AG04450 (cell line): Measurements from ENCODE around the gene TRPM3. TPM values are rescaled to one million over a fixed set of nuclear protein-coding genes. Genes with fewer than 3 reads are reported as not detected.
A peak's percentile ranks its signal among the peaks of the same experiment; 100 is the strongest.

Experiments
- CTCF ChIA-PET: fragments of 300-600, 350-600 bp; formaldehyde crosslinking; extraction: SDS; loops from one replicate; lab custom pipeline; 2022; ENCODE audit warnings: antibody characterized with exemption, inconsistent platforms; lab: Charles Lee
- POLR2A ChIA-PET: fragments of 350-600 bp; formaldehyde crosslinking; extraction: SDS; loops from one replicate; lab custom pipeline; 2021; ENCODE audit warnings: antibody characterized with exemption, inconsistent platforms; lab: Yijun Ruan, JAX
- DNase-seq: peaks from one replicate; pipeline ENCODE4 v3.0.0-alpha.2; 2011; ENCODE audit warnings: low read depth, low spot score
- H3K27ac ChIP-seq: one replicate; pipeline ENCODE4 v1.5.1; 2012; ENCODE audit warnings: low read depth, low read length, control low read depth
- H3K27me3 ChIP-seq: one replicate; pipeline ENCODE4 v1.6.0; 2012; ENCODE audit warnings: low read length; ENCODE audit not compliant: control insufficient read depth, insufficient read depth
- H3K4me3 ChIP-seq: 2 replicates; pipeline ENCODE4 v1.5.1; 2011; ENCODE audit warnings: mild to moderate bottlenecking, low read depth, low read length, control low read depth
- H3K9me3 ChIP-seq: 2 replicates; pipeline ENCODE4 v1.5.1; 2012; ENCODE audit warnings: low read length; ENCODE audit not compliant: control insufficient read depth, insufficient read depth
- CTCF ChIP-seq: IDR thresholded peaks from 2 replicates; pipeline ENCODE4 v1.5.1; 2011; ENCODE audit warnings: low read depth, low read length, control low read depth, inconsistent platforms
- polyA plus RNA-seq: library from polyadenylated mRNA; depleted of rRNA; stranded (reverse); fragments of >200 nt; gene quantifications from 2 replicates; pipeline ENCODE4 v1.2.3, GENCODE V29; 2011

Gene TRPM3
- polyA plus RNA-seq, 1 experiment: 0.01 TPM

DNA sequence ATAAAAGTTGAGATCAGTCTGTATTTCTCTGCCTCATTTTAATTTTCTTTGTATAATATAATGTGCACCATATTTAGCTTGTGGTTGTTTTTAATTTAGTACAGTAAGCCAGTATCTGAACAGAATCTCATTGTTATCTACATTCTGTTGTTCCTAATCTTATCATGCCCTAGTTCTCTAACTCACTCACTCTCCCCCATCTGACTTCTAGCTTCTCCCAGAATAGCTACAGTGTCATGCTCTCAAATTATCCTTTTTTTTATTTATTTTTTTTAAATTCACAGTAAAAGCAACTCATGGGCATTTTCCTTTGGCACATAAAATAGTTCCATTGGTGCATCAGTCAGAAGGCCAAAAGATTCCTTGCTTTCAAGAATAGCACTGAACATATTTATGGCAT is 156.6 kb downstream of the TRPM3 start:
- ChIA-PET POLR2A (no interaction called here), CTCF (interaction anchor here (1.1 to 1.2 kb wide), 2 partner anchors 11 to 28 kb away, joined by 3 to 4 read pairs; no protein-coding TSS in a partner anchor)
- Histone ChIP-seq H3K4me3 (no peak overlapping the region), H3K27ac (no peak overlapping the region), H3K27me3 (no peaks in the 10 kb centered on the region), H3K9me3 (no peaks in the 10 kb centered on the region)
- DNase-seq: no peak
- no peak for TF ChIP-seq CTCF

DNA sequence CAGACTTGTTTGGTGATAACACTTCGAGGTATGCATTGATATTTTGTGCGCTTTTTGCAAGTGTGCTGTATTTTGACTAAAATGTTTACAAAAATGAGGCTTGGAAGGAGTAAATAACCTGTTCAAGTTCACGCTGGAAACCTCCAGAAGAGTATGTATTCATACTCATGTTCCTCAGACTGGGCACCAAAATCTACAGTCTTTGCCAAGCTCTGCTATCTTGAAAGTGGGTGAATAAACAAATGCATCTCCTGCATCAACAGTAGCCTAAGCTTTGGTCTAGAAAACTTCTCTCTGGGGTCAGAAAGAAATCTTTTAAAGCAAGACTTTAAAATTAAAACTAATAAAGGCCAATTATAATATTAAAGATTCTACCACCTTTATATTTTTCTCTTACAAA is 157.9 kb downstream of the TRPM3 start:
- Histone ChIP-seq H3K27me3 (no peaks in the 10 kb centered on the region), H3K27ac (no peak overlapping the region), H3K4me3 (no peak overlapping the region), H3K9me3 (no peaks in the 10 kb centered on the region)
- no peak for TF ChIP-seq CTCF
- ChIA-PET CTCF (interaction anchor here (1.2 kb wide), 1 partner anchor 26 kb away, joined by 4 read pairs; no protein-coding TSS in a partner anchor), POLR2A (no interaction called here)
- no peak for DNase-seq

DNA sequence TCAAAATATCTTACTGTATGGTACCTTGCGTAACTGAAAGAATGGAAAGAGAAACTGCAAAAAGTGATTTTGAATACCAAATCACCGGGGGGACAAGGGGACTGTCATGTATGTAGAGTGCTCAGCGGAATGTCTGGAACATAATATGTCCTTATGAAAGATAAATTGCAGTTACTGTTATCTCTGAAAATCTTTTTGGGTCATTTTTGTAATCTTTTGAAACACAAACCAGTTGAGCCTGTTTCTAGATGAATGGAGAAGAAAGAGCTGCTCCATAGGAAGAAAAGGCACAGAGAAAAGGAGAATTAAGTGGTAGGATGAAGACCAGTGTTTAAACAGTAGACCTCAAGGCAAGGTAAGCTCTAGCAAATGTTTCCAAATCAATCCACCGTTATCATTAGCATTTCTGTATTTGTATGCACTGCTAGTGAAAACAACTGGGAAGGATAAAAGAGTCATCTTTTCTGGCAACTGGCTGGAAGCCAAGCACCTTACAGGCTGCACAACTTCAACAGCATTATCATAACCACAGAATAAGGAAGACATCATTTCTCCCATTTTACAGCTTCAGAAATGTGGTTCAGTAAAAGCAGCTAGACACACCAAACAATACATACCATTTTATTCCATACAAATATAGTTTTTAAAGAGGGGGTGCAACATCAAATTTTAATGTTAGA is 158.5 kb downstream of the TRPM3 start:
- Histone ChIP-seq H3K4me3 (no peak overlapping the region), H3K27me3 (no peaks in the 10 kb centered on the region), H3K27ac (no peak overlapping the region), H3K9me3 (no peaks in the 10 kb centered on the region)
- ChIA-PET POLR2A (no interaction called here), CTCF (no interaction called here)
- no peak for DNase-seq
- no peak for TF ChIP-seq CTCF

GRCh38 chr9:70959366-70959765 is 162.1 kb downstream of the TRPM3 start:
- H3K4me3 ChIP-seq: no peak overlapping the region
- no peaks in the 10 kb centered on the region for H3K27me3 ChIP-seq
- H3K27ac ChIP-seq: no peak overlapping the region
- H3K9me3 ChIP-seq: no peaks in the 10 kb centered on the region
- no peak for DNase-seq
- ChIA-PET CTCF (interaction anchor here (0.7 to 0.8 kb wide), 2 partner anchors 35 to 39 kb away, joined by 3 read pairs; no protein-coding TSS in a partner anchor), POLR2A (no interaction called here)
- no peak for TF ChIP-seq CTCF

DNA sequence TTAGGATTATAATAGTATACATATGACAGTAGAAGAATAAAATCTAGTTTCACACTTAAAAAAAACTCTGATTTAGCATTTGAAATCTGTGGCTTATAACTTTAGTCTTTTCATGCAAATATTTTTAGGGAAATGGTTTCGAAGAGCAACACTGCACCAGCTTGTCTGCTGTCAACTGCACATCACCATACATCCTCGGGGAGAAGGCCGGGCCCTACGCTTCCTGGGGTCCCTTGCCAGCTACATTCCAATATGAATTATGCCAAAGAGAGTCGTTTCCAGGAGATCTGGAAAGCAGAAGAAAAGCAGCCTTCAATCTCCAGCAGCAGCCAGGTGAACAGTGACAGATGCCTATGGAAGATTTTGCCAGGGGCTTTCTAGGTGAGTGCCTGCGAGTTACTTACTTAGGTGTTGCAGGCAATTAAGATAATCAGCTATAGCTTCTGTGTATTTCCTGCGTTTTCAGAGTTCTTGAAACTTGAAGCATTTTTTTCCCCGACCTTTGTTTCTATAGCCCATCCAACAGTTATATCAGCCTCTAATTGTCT is 166.8 kb downstream of the TRPM3 start:
- no peak for TF ChIP-seq CTCF
- peak overlapping the region; percentile 66 for H3K27ac ChIP-seq
- H3K9me3 ChIP-seq: no peaks in the 10 kb centered on the region
- H3K4me3 ChIP-seq: no peak overlapping the region
- POLR2A ChIA-PET: no interaction called here
- H3K27me3 ChIP-seq: no peaks in the 10 kb centered on the region
- CTCF ChIA-PET: interaction anchor here (0.6 to 1.6 kb wide), 4 partner anchors 11 to 315 kb away, joined by 3 to 5 read pairs (median 3); no protein-coding TSS in a partner anchor
- no peak for DNase-seq
